GM21447 (cell line): ENCODE data around the gene TAS2R19.
"Not testable (repeated sequence)": the region's sequence is repeated elsewhere in the genome, so short reads cannot be mapped to it uniquely, and the experiment has no call there.

Experiments used
- ATAC-seq: cut with Tn5 transposase; IDR thresholded peaks from one replicate; pipeline ENCODE4 v1.9.1; 2021; ENCODE audit not compliant: unreplicated experiment

The TAS2R19 gene, protein sequence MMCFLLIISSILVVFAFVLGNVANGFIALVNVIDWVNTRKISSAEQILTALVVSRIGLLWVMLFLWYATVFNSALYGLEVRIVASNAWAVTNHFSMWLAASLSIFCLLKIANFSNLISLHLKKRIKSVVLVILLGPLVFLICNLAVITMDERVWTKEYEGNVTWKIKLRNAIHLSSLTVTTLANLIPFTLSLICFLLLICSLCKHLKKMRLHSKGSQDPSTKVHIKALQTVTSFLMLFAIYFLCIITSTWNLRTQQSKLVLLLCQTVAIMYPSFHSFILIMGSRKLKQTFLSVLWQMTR

DNA sequence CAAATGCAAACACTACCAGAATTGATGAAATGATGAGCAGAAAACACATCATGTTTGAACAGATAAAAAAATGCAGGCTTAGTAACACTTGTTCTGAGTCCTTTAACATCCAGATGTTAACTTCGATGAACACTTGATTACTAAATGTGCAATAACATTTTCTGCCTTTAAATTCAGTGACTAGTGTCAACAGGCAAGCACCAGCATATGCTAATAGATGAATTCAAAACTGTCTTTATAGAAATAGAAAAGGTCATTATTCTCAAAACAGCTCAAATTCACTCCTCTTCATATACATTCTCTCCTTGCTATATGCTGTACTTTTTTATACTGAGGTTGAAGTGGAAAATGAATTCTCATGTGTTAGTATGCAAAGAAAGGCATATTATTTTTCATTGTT is at the start of gene TAS2R19:
TAS2R19 (minus strand) TSS at position 101 of the 400 bp plus-strand sequence; CDS start at position 52, 49 bp downstream.
- ATAC-seq = no peak

DNA sequence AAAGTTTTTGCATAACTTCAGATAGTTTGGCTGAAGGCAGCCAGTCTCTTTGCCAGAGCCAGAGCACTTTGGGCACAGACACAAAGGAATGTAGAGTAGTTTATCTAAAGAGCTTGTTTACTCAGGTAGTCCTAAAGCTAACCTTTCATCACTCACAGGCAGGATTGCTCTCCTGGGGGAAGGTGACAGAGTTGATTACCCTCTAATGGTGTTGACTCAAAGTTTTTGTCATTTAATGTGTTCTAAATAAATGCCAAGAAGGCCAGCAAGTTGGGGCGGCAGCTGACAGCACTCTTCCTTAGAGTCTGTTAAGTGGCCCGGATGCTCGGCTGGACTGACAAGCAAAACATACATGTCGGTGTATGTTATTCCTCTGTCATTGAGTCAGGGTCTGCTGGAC is 49.0 kb upstream of the TAS2R19 start:
- no peak for ATAC-seq

DNA sequence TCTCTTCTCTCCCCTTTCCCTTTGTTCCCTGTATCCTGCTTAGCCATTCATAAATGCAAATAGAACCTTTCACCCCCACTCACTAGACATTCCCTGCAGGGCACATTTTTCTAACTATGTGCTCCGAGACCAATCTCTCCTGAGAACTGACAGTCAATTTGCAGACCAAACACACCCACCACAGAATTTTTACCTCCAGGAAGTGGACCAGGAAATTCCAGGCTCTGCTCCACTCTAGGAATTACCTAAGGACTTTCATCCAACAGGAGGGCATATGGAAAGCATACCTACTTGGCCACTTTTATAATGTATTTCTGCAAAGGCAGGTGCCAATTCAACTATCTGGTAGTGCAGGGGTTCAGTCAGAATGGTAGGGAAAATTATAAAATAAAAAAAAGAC is 48.6 kb upstream of the TAS2R19 start:
- ATAC-seq = no peak

DNA sequence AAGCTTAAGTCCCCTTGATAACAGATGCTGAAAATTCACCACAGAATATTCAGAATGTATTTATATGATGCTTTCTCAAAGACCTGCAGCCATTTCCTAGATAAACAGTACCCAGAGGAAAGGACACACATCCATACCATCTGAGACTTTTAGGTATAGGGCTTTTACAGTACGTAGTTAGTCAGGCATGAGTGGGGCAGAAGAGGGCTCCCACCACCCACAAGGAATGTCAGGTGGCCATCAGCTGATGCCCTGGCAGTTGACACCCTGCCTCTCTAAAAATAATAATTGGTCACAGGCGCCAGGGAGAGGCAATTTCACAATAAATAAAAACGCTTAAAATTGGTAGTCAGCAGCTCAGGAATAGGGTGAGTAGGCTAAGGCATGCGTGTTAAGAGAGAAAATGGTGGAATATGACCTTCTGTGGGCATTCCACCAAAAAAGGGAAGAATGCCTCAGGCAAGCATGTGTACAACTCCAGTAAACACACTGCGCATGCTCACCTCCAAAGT is 47.5 kb upstream of the TAS2R19 start:
- no peak for ATAC-seq

DNA sequence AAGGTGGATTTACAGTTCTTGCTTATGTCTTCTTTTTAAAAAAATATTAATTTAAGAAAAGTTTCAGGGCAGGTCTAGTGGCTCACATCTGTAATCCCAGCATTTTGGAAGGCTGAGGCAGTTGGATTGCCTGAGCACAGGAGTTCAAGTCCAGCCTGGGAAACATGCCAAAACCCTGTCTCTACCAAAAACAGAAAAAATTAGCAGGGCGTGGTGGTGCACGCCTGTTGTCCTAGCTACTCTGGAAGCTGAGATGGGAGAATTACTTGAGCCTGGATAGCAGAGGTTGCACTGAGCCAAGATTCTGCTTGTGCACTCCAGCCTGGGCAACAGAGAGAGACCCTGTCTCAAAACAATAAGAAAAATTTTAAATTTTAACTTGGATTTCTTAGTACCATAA is 45.1 kb upstream of the TAS2R19 start:
- ATAC-seq = no peak

DNA sequence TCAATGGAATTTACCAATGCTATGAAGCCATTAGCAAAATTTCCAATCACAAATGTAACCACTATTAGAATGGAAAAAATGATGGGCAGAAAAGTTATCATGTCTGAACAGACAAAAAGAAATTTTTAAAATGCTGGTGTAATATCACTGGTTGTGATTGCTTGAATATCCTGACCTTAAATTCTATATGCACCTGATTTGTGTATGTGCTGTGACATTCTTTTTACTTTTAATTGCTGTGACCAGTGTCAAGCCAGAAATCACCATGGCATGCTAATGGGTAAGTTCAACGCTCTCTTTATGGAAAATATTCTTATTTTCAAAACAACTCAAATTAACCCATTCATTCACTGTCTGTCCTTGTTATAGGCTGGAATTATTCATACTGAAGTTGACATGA is 39.8 kb upstream of the TAS2R19 start, which contains the start of gene TAS2R46:
TAS2R46 (minus strand) TSS at position 101 of the 400 bp plus-strand sequence; CDS start at position 101, 0 bp downstream.
- not testable (repeated sequence) for ATAC-seq

DNA sequence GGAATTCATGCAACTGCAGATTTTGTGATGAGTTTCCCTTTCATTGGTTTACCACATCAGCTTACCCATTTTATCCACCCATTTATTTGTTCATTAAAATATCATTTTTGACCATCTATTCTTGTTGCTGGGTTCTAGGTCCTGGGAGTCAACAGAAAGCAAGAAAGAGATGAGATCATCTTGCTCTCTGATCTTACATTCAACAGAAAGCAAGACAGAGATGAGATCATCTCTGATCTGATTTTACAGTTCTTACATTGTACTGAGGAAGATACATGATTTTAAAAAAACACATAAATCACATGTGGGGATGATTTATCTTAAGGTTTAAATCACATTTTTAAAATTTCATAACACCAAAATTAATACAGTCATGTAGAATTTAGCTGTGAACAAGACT is 37.4 kb upstream of the TAS2R19 start:
- ATAC-seq = no peak

DNA sequence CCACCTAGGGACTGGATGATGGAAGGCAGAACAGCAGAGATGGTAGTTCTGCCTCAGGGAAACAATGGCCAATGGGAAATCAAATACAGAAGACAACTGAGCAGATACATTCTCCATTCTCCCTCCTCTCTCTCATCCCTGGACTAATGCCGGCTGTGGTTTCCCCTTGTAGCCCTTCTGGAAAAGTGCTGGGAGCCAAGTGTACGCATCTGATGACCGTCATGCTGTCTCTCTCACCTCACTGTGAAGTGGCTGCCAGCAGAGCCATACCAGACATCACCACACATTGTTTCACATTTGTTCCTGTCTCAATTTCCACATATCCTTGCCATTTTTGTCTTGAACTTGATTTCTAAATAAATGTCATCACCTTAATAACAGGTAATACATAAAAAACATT is 36.6 kb upstream of the TAS2R19 start:
- ATAC-seq = no peak

DNA sequence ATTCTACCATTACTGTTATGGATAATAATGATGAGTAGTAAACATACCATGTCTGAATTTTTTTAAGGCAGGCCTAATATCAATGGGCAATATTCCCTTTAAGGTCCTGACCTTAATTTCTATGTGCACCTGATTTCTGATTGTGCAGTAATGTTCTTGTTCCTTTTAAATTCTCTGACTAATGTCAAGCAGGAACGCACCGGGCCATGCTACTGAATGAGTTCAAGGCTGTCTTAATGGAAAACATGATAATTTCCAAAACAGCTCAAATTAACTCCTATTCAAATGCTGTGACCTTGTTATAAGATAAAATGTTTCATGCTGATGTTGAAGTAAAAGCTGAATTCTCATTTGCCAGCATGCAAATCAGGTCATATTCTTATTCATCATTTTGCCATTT is 32.9 kb upstream of the TAS2R19 start:
- no peak for ATAC-seq

DNA sequence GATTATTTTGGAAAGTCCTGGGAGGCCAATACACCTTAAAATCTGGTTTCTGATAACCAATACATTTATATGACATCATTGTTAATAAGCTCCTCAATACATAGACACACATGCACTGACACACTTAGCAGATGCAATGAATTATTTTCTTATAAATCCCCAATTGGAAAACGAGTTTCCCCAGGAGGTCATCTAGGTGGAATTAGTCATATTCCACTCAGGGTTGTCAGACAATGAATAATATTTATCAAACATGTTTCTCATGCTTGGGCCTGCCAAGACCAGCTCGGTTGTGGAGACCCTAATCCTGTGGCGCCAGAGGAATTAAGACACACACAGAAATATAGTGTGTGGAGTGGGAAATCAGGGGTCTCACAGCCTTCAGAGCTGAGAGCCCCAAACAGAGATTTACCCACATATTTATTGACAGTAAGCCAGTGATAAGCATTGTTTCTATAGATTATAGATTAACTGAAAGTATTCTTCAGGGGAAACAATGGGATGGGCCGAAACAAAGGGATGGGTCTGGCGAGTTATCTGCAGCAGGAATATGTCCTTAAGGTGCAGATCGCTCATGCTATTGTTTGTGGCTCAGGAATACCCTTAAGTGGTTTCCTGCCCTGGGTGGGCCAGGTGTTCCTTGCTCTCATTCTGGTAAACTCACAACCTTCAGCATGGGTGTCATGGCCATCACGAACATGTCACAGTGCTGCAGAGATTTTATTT is 27.5 kb upstream of the TAS2R19 start:
- ATAC-seq = not testable (repeated sequence)

DNA sequence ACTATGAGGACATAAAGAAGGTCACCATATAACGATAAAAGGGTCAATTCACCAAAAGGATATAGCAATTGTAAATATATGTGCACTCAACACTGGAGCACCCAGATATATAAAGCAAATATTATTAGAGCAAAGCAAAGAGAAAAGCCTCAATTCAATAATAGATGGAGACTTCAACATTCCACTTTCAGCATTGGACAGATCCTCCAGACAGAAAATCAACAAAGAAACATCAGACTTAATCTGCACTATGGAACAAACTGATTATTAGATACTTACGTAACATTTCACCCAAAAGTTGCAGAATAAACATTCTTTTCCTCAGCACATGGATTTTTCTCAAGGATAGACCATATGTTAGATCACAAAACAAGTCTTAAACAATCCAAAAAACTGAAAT is 18.9 kb upstream of the TAS2R19 start:
- not testable (repeated sequence) for ATAC-seq

DNA sequence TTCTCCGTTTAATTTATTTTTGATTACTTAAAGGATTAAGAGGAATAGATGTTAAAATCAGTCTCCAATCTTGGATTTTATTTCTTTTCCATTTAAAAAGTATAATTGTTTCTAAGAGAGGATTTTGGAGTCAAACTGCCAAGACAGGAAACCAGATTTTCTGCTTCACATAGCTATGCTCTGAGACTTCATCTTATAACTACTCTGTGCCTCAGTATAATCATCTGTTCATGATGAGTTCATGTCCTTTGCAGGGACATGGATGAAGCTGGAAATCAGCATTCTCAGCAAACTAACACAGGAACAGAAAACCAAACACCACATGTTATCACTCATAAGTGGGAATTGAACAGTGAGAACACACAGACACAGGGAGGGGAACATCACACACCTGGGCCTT is 17.7 kb upstream of the TAS2R19 start:
- ATAC-seq = no peak

DNA sequence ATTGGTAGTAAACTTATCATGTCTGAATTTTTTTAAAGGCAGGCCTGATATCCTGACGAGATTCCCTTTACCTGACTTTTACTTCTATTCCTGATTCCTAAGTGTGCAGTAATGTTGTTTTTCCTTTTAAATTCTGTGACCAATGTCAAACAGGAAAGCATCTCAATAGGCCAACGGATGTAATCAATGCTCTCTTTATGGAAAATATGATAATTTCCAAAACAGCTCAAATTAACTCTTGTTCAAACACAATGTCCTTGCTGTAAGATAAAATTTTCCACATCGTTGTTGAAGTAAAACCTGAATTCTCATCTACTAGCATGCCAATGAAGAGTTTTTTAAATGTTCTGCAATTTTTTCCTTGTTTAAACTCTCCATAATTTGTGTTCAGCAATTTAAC is 16.8 kb upstream of the TAS2R19 start:
- ATAC-seq = no peak

DNA sequence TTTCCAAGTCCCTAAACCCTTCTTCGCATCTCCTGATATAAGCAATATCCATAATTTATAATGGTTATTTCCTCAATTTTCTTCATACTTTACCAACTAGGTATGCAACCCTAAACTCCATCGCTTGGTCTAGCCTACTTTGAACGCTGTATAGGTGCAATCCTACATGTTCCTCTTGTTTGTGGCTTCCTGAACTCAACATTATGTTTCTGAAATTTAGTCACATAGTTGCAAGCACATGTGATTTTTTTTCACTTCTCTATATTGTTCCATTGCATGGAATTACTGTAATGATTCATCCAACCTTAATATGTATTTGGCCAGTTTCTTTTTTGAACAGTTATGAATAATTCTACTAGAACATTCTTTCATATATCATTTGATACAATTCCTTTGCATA is 11.5 kb upstream of the TAS2R19 start:
- not testable (repeated sequence) for ATAC-seq

DNA sequence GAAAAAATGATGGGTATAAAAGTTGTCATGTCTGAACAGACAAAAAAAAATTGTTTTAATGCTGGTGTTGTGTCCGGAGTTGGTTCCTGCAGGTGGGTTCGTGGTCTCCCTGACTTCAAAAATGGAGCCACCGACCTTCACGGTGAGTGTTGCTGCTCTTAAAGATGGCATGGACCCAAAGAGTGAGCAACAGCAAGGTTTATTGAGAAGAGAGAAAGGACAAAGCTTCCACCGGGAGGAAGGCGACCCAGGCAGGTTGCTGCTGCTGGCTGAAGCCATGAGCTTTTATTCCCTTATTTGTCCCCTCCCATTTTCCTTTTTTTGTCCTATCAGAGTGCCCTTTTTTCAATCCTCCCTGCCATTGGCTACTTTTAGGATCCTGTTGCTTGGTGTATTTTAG is 8.9 kb upstream of the TAS2R19 start, which contains the start of gene TAS2R31:
TAS2R31 (minus strand) TSS at position 101 of the 400 bp plus-strand sequence; CDS start at position 29, 72 bp downstream.
- no peak for ATAC-seq

DNA sequence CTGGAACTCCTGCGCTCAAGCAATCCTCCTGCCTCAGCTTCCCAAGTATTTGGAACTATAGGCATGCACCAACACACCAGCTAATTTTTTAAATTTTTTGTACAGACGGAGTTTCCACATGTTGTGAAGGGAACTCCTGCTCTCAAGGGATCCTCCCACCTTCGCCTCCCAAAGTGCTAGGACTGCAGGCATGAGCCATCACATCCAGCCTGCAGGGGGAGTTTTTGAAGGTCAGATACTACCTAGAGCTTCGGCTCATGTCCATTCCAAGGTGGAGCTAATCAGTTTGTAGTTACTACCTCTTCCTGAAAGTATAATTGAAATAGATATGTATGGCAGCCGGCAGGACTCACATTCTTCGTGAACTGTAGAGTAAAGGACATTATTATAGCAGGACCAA is 3.7 kb upstream of the TAS2R19 start:
- ATAC-seq = no peak

DNA sequence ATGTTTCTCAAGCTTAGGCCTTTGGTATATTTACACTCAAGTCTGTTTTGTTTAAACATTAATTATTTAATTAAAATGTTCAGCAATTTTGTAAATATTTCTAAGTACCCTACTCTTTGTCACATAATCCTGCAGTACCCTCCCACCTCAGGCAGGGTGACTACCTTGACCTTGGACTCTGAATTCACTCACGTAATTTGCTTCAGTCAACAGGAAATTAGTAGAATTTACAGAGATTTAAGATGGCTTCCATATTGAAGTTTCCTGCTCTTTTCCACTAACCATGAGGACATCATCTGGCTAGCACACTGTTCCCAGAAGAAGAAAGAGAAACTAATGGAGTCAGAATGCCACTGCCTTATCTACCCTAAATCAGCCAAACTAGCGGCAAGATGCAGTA is 967 bp upstream of the TAS2R19 start:
- ATAC-seq = no peak

DNA sequence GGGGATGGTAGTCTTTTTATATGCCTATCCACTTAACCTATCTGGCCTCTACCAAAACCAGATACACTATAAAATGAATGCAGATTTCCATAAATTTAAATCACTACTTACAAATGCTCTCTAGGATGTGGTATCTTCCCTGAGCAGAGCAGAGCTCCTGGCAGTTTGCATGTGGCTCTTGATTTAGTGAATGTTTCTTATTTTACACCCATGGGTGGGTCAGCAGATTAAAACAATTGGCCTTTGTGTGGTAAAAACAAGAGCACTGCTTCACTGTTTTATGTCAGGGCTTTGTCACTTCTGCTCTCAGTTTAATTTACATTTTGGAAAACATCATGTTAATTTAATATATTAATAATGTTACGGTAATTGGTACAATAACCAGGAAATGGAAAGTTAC is 5.5 kb downstream of the TAS2R19 start:
- ATAC-seq = no peak

DNA sequence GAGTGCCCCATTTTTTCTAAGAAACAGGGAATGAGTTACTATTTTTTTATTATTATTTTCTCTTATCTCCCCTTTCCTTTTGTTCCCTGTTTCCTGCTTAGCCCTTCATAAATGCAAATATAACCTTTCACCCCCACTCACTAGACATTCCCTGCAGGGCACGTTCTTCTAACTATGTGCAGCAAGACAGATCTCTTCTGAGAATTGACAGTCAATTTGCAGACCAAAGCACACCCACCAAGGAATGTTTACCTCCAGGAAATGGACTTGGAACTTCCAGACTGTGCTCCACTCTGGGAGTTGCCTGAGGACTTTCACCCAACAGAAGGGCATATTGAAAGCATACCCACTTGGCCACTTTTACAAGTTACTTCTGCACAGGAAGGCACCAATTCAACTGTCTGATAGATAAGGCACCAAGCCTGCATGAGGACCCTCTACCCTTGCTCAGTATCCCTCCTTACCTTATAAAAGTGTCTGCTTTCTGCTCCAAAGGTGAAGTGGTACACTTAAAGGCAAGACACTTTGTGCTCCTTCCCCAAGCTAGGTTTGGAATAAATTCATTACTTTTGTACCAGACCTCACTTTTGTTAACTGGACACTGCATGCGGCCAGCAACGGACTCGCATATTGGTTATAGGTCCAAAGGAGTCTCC is 6.5 kb downstream of the TAS2R19 start:
- ATAC-seq = no peak

DNA sequence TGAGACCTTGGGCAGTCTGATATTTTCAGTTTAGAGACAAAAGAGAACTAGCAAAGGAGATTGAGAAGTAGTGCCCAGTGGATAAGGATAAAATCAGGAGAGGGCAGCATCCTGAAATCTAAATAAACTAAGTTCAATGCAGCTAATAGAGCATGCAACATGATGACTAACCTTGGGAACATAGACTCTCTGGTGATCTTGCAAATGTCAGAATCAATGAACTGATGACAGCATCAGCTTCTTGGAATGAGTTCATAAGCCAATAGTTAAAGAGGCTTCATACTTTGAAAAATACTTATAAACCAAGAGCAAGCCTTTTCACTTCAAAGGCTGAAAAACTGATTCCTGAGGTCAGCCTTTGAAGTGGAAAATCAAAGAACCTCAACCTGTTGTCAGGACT is 8.2 kb downstream of the TAS2R19 start:
- no peak for ATAC-seq

DNA sequence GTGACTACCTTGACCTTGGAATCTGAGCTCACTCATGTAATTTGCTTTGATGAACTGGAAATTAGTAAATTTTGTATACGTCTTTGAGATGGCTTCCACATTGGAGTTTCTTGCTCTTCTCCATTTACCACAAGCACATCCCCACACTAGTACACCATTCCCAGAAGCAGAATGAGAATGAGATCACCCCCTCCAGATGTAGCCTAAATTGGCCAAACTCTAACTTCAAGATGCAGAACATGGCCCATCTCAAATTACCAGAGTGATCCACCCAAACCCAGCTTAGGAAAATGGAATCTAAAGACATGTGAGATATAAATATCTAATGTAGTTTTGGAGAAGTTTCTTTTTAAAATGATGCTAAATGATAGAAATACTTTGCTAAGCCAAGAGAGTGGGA is 14.8 kb downstream of the TAS2R19 start:
- no peak for ATAC-seq

DNA sequence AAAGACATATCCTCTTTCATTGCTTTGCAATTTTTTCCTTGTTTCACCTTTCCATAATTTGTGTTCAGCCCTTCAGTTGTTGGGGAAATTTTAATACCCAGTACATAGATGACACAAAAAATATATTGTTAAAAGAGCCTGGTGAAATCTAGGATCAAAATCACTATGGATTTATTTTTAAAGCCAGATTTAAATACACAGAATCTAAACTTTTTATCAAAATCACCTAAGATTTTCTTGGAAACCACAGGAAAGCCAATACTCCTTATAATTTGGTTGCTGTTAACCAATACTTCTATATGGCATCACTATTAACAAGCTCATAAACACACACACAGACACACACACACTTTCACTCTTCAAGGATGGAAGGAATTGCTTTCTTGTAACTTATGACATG is 24.2 kb downstream of the TAS2R19 start, which contains the start of gene TAS2R20:
TAS2R20 (minus strand) TSS at position 101 of the 400 bp plus-strand sequence. CDS start 429 bp downstream, outside the sequence.
- ATAC-seq = no peak
